ENCODE results near the gene CCM2.
"Not testable (repeated sequence)": the region's sequence is repeated elsewhere in the genome, so short reads cannot be mapped to it uniquely, and the experiment has no call there.

CCM2 gene

GRCh38 chr7:45017253-45017652 lies 17.3 kb downstream of the CCM2 start:
- Mint-ChIP-seq H3K27me3 (ENCODE audit: low read depth, poor library complexity) (peaks cover 4% of the 10 kb centered on the region), H3K4me1 (peaks cover 24% of the 10 kb centered on the region), H3K9me3 (peaks cover 27% of the 10 kb centered on the region), H3K36me3 (ENCODE audit: low read depth) (peaks cover 70% of the 10 kb centered on the region), H3K27ac (no peak overlapping the region), H3K4me3 (no peak overlapping the region)
- no peak for TF ChIP-seq CTCF (IDR thresholded peaks at IDR 0.05)
- DNase-seq, result no peak

GRCh38 chr7:45020915-45021314 lies 20.9 kb downstream of the CCM2 start:
- no peak for TF ChIP-seq CTCF (IDR thresholded peaks at IDR 0.05)
- DNase-seq, result no peak
- Mint-ChIP-seq H3K27me3 (ENCODE audit: low read depth, poor library complexity) (peaks cover 4% of the 10 kb centered on the region), H3K4me3 (no peak overlapping the region), H3K4me1 (peaks cover 13% of the 10 kb centered on the region), H3K27ac (peak overlapping the region; percentile 84), H3K9me3 (peaks cover 51% of the 10 kb centered on the region), H3K36me3 (ENCODE audit: low read depth) (peaks cover 74% of the 10 kb centered on the region)

GRCh38 chr7:45021604-45022296 lies 21.7 kb downstream of the CCM2 start:
- H3K4me3 Mint-ChIP-seq, result no peak overlapping the region
- H3K36me3 Mint-ChIP-seq (ENCODE audit: low read depth), result peaks cover 71% of the 10 kb centered on the region
- DNase-seq, result no peak
- H3K9me3 Mint-ChIP-seq, result peaks cover 48% of the 10 kb centered on the region
- peaks cover 4% of the 10 kb centered on the region for H3K27me3 Mint-ChIP-seq (ENCODE audit: low read depth, poor library complexity)
- H3K27ac Mint-ChIP-seq, result no peak overlapping the region
- TF ChIP-seq CTCF (IDR thresholded peaks at IDR 0.05), result no peak
- peaks cover 11% of the 10 kb centered on the region for H3K4me1 Mint-ChIP-seq

- H3K4me1 Mint-ChIP-seq, result peaks cover 11% of the 10 kb centered on the region
- TF ChIP-seq CTCF (IDR thresholded peaks at IDR 0.05), result no peak
- H3K27ac Mint-ChIP-seq, result no peak overlapping the region
- H3K4me3 Mint-ChIP-seq, result no peak overlapping the region
- no peak for DNase-seq
- peaks cover 33% of the 10 kb centered on the region for H3K9me3 Mint-ChIP-seq
- H3K36me3 Mint-ChIP-seq (ENCODE audit: low read depth), result peaks cover 62% of the 10 kb centered on the region
- H3K27me3 Mint-ChIP-seq (ENCODE audit: low read depth, poor library complexity), result peaks cover 4% of the 10 kb centered on the region
Measured at GRCh38 chr7:45024126-45024744, 24.2 kb downstream of the CCM2 start.

GRCh38 chr7:45025473-45025872 lies 25.5 kb downstream of the CCM2 start:
- not testable (repeated sequence) for H3K4me1 Mint-ChIP-seq; DNase-seq; H3K4me3 Mint-ChIP-seq; H3K27me3 Mint-ChIP-seq (ENCODE audit: low read depth, poor library complexity)
- Mint-ChIP-seq H3K9me3 (peaks cover 33% of the 10 kb centered on the region), H3K36me3 (ENCODE audit: low read depth) (peaks cover 53% of the 10 kb centered on the region), H3K27ac (peak overlapping the region; percentile 53)

GRCh38 chr7:45026013-45026412 lies 26.0 kb downstream of the CCM2 start:
- no peak overlapping the region for H3K4me3 Mint-ChIP-seq
- H3K27ac Mint-ChIP-seq, result peak overlapping the region; percentile 53
- peaks cover under 1% of the 10 kb centered on the region for H3K27me3 Mint-ChIP-seq (ENCODE audit: low read depth, poor library complexity)

More at GRCh38 chr7:45026013-45026412, 26.0 kb downstream of the CCM2 start:
- DNase-seq, result no peak
- Mint-ChIP-seq H3K9me3 (peaks cover 33% of the 10 kb centered on the region), H3K36me3 (ENCODE audit: low read depth) (peaks cover 53% of the 10 kb centered on the region), H3K4me1 (peaks cover under 1% of the 10 kb centered on the region)
- no peak for TF ChIP-seq CTCF (IDR thresholded peaks at IDR 0.05)
